RWPE2 (cell line): Measurements from ENCODE around the gene POLE.

Experiments used
- ATAC-seq: fragments of 200-7000 bp; cut with Tn5 transposase; 3 replicates; pipeline ENCODE4 v1.9.1; 2021; ENCODE audit warnings: low read depth
- DNase-seq: peaks from one replicate; pipeline ENCODE4 v3.0.0-alpha.2; 2020; ENCODE audit warnings: low spot score
- H3K27ac ChIP-seq: fragments of 450-650 bp; 2 replicates; pipeline ENCODE4 v1.5.1; 2017; ENCODE audit warnings: mild to moderate bottlenecking; ENCODE audit not compliant: poor library complexity, severe bottlenecking
- H3K27me3 ChIP-seq: fragments of 250-450 bp; sonication (Bioruptor Pico); 2 replicates; pipeline ENCODE4 v1.5.1; 2021; ENCODE audit warnings: mild to moderate bottlenecking, moderate library complexity; ENCODE audit not compliant: insufficient read depth, poor library complexity, severe bottlenecking
- H3K36me3 ChIP-seq: fragments of 250-450 bp; sonication (Bioruptor Pico); 2 replicates; pipeline ENCODE4 v1.5.1; 2020; ENCODE audit warnings: low read depth, mild to moderate bottlenecking, moderate library complexity
- H3K4me1 ChIP-seq: fragments of 250-450 bp; sonication (Bioruptor Pico); 2 replicates; pipeline ENCODE4 v1.5.1; 2021; ENCODE audit warnings: mild to moderate bottlenecking, moderate library complexity; ENCODE audit not compliant: insufficient read depth, poor library complexity, severe bottlenecking
- H3K4me3 ChIP-seq: fragments of 250-450 bp; sonication (Bioruptor Pico); 2 replicates; pipeline ENCODE4 v1.5.1; 2021; ENCODE audit warnings: mild to moderate bottlenecking, moderate library complexity; ENCODE audit not compliant: severe bottlenecking
- H3K9me3 ChIP-seq: fragments of 250-450 bp; sonication (Bioruptor Pico); 2 replicates; pipeline ENCODE4 v1.5.1; 2021; ENCODE audit warnings: mild to moderate bottlenecking, moderate library complexity; ENCODE audit not compliant: severe bottlenecking
- CTCF ChIP-seq: fragments of 450-650 bp; IDR thresholded peaks from one replicate; pipeline ENCODE4 v1.5.1; 2017; ENCODE audit warnings: mild to moderate bottlenecking, moderate library complexity; ENCODE audit not compliant: poor library complexity, severe bottlenecking

Gene POLE

GRCh38 chr12:132608231-132609171 is 78.6 kb downstream of the POLE start:
- no peaks in the 10 kb centered on the region for H3K4me1 ChIP-seq
- H3K36me3 ChIP-seq = no peaks in the 10 kb centered on the region
- ATAC-seq (no peak), DNase-seq (no peak)
- peaks cover 4% of the 10 kb centered on the region for H3K9me3 ChIP-seq
- H3K4me3 ChIP-seq = no peak overlapping the region
- H3K27ac ChIP-seq = no peak overlapping the region
- peaks cover 52% of the 10 kb centered on the region for H3K27me3 ChIP-seq
- no peak for TF ChIP-seq CTCF

- Histone ChIP-seq H3K27me3 (peaks cover 66% of the 10 kb centered on the region), H3K4me1 (no peaks in the 10 kb centered on the region), H3K9me3 (peaks cover 4% of the 10 kb centered on the region), H3K27ac (no peak overlapping the region), H3K4me3 (no peak overlapping the region), H3K36me3 (no peaks in the 10 kb centered on the region)
- DNase-seq = no peak
- ATAC-seq = no peak
- TF ChIP-seq CTCF = no peak
These were observed 80.2 kb downstream of the POLE start for GRCh38 chr12:132606927-132607326.

GRCh38 chr12:132606466-132606865 is 80.7 kb downstream of the POLE start:
- no peaks in the 10 kb centered on the region for H3K4me1 ChIP-seq
- H3K9me3 ChIP-seq = peaks cover 2% of the 10 kb centered on the region
- no peak overlapping the region for H3K4me3 ChIP-seq
- ATAC-seq = no peak
- DNase-seq = no peak
- TF ChIP-seq CTCF = no peak
- no peak overlapping the region for H3K27ac ChIP-seq
- H3K27me3 ChIP-seq = peaks cover 69% of the 10 kb centered on the region
- no peaks in the 10 kb centered on the region for H3K36me3 ChIP-seq

- no peaks in the 10 kb centered on the region for H3K4me1 ChIP-seq
- H3K27ac ChIP-seq = no peak overlapping the region
- DNase-seq = no peak
- TF ChIP-seq CTCF = no peak
- no peak for ATAC-seq
- no peaks in the 10 kb centered on the region for H3K9me3 ChIP-seq
- no peak overlapping the region for H3K4me3 ChIP-seq
- H3K27me3 ChIP-seq = peaks cover 73% of the 10 kb centered on the region
- H3K36me3 ChIP-seq = no peaks in the 10 kb centered on the region
These were observed 81.2 kb downstream of the POLE start for GRCh38 chr12:132605892-132606291.
